ENCODE data around the gene HACE1.
"Not testable (repeated sequence)": the region's sequence is repeated elsewhere in the genome, so short reads cannot be mapped to it uniquely, and the experiment has no call there.

The HACE1 gene

GRCh38 chr6:104858642-104859041, 1.1 kb downstream of the HACE1 start:
- TF ChIP-seq, protein P1, sequence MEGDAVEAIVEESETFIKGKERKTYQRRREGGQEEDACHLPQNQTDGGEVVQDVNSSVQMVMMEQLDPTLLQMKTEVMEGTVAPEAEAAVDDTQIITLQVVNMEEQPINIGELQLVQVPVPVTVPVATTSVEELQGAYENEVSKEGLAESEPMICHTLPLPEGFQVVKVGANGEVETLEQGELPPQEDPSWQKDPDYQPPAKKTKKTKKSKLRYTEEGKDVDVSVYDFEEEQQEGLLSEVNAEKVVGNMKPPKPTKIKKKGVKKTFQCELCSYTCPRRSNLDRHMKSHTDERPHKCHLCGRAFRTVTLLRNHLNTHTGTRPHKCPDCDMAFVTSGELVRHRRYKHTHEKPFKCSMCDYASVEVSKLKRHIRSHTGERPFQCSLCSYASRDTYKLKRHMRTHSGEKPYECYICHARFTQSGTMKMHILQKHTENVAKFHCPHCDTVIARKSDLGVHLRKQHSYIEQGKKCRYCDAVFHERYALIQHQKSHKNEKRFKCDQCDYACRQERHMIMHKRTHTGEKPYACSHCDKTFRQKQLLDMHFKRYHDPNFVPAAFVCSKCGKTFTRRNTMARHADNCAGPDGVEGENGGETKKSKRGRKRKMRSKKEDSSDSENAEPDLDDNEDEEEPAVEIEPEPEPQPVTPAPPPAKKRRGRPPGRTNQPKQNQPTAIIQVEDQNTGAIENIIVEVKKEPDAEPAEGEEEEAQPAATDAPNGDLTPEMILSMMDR (IDR thresholded peaks at IDR 0.05; ENCODE audit: low read depth, low read length), result no peak
- DNase-seq (ENCODE audit: low read depth, low spot score), result peak; percentile 3
- H3K4me3 ChIP-seq (ENCODE audit: low read depth, low read length), result peak overlapping the region; percentile 71
- in situ Hi-C loops (cut with HindIII; ENCODE audit: low sequenced_read_pairs), result no loop called here

GRCh38 chr6:104855507-104855906, 4.2 kb downstream of the HACE1 start:
- TF ChIP-seq, protein P1 (IDR thresholded peaks at IDR 0.05; ENCODE audit: low read depth, low read length), result no peak
- DNase-seq (ENCODE audit: low read depth, low spot score), result peak; percentile 41
- no peak overlapping the region for H3K4me3 ChIP-seq (ENCODE audit: low read depth, low read length)
- in situ Hi-C loops (cut with HindIII; ENCODE audit: low sequenced_read_pairs), result no loop called here

DNA sequence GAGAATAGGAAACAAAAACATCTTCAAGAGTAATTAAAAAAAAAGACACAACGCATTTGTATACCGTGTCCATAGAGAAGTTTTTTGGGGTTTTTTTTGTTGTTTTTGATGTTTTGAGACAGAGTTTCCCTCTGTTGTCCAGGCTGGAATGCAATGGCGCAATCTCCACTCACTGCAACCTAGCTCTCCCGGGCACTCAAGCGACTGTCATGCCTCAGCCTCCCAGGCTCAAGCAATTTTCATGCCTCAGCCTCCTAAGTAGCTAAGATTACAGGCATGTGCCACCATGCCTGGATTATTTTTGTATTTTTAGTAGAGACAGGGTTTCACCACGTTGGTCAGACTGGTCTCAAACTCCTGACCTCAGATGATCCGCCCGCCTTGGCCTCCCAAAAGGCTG, 12.0 kb downstream of the HACE1 start:
- DNase-seq (ENCODE audit: low read depth, low spot score); H3K4me3 ChIP-seq (ENCODE audit: low read depth, low read length); in situ Hi-C loops (cut with HindIII; ENCODE audit: low sequenced_read_pairs): not testable (repeated sequence)

DNA sequence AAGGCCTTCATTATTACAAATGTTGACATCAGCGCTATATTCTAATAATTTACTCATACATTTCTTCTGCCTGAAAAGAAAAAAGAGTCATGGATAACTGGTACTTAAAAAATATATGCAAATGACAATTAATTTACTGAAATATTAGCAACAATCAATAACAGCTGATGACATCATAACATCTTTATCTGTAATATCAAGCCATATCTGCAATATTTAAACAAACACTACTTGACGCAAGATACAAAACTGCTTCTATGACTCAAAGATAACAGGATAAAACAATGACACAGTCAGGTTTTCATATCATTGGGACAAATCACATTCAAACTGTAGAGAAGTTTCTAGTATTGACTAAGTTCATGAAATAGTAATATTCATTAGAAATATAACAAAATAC, 16.5 kb downstream of the HACE1 start:
- in situ Hi-C loops (cut with HindIII; ENCODE audit: low sequenced_read_pairs), result no loop called here
- TF ChIP-seq, protein P1 (IDR thresholded peaks at IDR 0.05; ENCODE audit: low read depth, low read length), result no peak
- H3K4me3 ChIP-seq (ENCODE audit: low read depth, low read length), result no peak overlapping the region
- DNase-seq (ENCODE audit: low read depth, low spot score), result no peak

GRCh38 chr6:104837158-104837557, 22.6 kb downstream of the HACE1 start:
- in situ Hi-C loops (cut with HindIII; ENCODE audit: low sequenced_read_pairs), result no loop called here
- TF ChIP-seq, protein P1 (IDR thresholded peaks at IDR 0.05; ENCODE audit: low read depth, low read length), result no peak
- DNase-seq (ENCODE audit: low read depth, low spot score), result no peak
- H3K4me3 ChIP-seq (ENCODE audit: low read depth, low read length), result no peak overlapping the region

- DNase-seq (ENCODE audit: low read depth, low spot score); in situ Hi-C loops (cut with HindIII; ENCODE audit: low sequenced_read_pairs); H3K4me3 ChIP-seq (ENCODE audit: low read depth, low read length): not testable (repeated sequence)
These were observed 23.2 kb downstream of the HACE1 start for GRCh38 chr6:104836479-104837020.

GRCh38 chr6:104835782-104836181, 23.9 kb downstream of the HACE1 start:
- in situ Hi-C loops (cut with HindIII; ENCODE audit: low sequenced_read_pairs), result no loop called here
- TF ChIP-seq, protein P1 (IDR thresholded peaks at IDR 0.05; ENCODE audit: low read depth, low read length), result no peak

More at GRCh38 chr6:104835782-104836181, 23.9 kb downstream of the HACE1 start:
- no peak overlapping the region for H3K4me3 ChIP-seq (ENCODE audit: low read depth, low read length)
- DNase-seq (ENCODE audit: low read depth, low spot score), result no peak
